Peyer's patch (tissue), 4 donors: ENCODE data around the gene FGFBP2.

ENCODE experiments used
- POLR2A ChIP-seq, 2 donors: fragments of 450-650 bp; IDR thresholded peaks; one replicate each; pipeline ENCODE4 v1.5.1; 2017; ENCODE audit warnings: antibody characterized with exemption in 2 of 2, mild to moderate bottlenecking in 2 of 2, moderate library complexity in 2 of 2
- TF ChIP-seq, protein P1 (sequence below), 6 experiments: fragments of 450-650 bp in 4 of 6; fragments of 200-600 bp in 2 of 6; sonication (generic) in 1 of 6; IDR thresholded peaks; one replicate each; pipeline ENCODE4 v1.5.1; 2017 to 2019; ENCODE audit warnings: antibody characterized with exemption in 6 of 6, mild to moderate bottlenecking in 3 of 6, moderate library complexity in 1 of 6

DNA sequence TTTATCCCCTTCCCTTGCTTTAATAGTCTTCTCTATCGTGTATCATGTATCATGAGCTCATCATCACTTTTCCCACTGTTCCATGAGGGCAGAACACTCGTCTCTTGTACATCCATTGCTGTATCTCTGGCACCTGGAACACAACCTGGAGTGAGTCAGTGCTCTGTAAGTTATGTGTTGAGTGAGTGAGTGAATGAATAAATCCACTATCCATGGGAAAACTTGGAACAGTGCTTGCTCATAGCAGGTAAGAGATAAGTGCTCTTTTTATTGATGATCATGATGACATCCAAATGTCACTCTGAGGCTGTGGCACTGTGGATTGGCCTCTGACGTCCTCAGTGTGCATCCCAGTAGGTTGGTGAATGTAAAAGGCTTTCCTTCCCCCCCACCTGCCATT, 28.7 kb downstream of the FGFBP2 start:
- TF ChIP-seq, protein P1, sequence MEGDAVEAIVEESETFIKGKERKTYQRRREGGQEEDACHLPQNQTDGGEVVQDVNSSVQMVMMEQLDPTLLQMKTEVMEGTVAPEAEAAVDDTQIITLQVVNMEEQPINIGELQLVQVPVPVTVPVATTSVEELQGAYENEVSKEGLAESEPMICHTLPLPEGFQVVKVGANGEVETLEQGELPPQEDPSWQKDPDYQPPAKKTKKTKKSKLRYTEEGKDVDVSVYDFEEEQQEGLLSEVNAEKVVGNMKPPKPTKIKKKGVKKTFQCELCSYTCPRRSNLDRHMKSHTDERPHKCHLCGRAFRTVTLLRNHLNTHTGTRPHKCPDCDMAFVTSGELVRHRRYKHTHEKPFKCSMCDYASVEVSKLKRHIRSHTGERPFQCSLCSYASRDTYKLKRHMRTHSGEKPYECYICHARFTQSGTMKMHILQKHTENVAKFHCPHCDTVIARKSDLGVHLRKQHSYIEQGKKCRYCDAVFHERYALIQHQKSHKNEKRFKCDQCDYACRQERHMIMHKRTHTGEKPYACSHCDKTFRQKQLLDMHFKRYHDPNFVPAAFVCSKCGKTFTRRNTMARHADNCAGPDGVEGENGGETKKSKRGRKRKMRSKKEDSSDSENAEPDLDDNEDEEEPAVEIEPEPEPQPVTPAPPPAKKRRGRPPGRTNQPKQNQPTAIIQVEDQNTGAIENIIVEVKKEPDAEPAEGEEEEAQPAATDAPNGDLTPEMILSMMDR (IDR thresholded peaks at IDR 0.05): no peak
- TF ChIP-seq POLR2A (IDR thresholded peaks at IDR 0.05): no peak
